IPS-20b (cell line): ENCODE results near the gene NACC1.

Experiments
- H3K27ac ChIP-seq: one replicate; pipeline ENCODE4 v1.5.1; 2013; ENCODE audit warnings: low read length
- H3K27me3 ChIP-seq: 2 replicates; pipeline ENCODE4 v1.6.1; 2013; ENCODE audit warnings: mild to moderate bottlenecking, low read length, inconsistent platforms; ENCODE audit not compliant: insufficient read depth
- H3K36me3 ChIP-seq: 2 replicates; pipeline ENCODE4 v1.6.1; 2013; ENCODE audit warnings: low read depth, mild to moderate bottlenecking, inconsistent platforms, low read length, moderate library complexity; ENCODE audit not compliant: insufficient read depth
- H3K4me1 ChIP-seq: 2 replicates; pipeline ENCODE4 v1.6.1; 2013; ENCODE audit warnings: mild to moderate bottlenecking, control low read depth, inconsistent platforms, low read length, moderate library complexity; ENCODE audit not compliant: insufficient read depth
- H3K4me3 ChIP-seq: 2 replicates; pipeline ENCODE4 v1.5.1; 2013; ENCODE audit warnings: mild to moderate bottlenecking, low read length, inconsistent platforms
- H3K9ac ChIP-seq: 2 replicates; pipeline ENCODE4 v1.6.1; 2013; ENCODE audit warnings: low read depth, mild to moderate bottlenecking, inconsistent platforms, low read length, moderate library complexity
- H3K9me3 ChIP-seq: 2 replicates; pipeline ENCODE4 v1.6.1; 2013; ENCODE audit warnings: mild to moderate bottlenecking, low read depth, low read length, inconsistent platforms; ENCODE audit not compliant: insufficient read depth

The NACC1 gene

DNA sequence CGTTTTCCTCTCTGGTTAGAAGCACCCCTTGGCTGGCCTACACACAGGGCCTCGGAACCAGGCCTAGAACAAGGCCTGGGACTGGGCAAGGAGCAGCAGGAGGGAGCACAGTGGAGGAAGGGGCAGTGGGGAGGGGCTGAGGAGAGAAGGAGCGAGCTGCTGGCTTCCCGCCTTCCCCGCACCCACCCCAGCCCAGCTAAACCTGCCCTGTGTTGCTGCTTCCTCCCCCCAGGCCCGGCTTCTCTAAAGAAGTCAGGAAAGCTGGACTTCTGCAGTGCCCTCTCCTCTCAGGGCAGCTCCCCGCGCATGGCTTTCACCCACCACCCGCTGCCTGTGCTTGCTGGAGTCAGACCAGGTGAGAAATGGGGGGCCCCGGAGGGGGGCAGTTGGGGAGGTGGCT, 39.7 kb upstream of the NACC1 start:
- no peaks in the 10 kb centered on the region for H3K9me3 ChIP-seq
- H3K4me1 ChIP-seq = peaks cover 17% of the 10 kb centered on the region
- no peak overlapping the region for H3K4me3 ChIP-seq
- H3K27ac ChIP-seq = no peak overlapping the region
- no peaks in the 10 kb centered on the region for H3K36me3 ChIP-seq
- H3K27me3 ChIP-seq = peaks cover 64% of the 10 kb centered on the region
- H3K9ac ChIP-seq = no peak overlapping the region

DNA sequence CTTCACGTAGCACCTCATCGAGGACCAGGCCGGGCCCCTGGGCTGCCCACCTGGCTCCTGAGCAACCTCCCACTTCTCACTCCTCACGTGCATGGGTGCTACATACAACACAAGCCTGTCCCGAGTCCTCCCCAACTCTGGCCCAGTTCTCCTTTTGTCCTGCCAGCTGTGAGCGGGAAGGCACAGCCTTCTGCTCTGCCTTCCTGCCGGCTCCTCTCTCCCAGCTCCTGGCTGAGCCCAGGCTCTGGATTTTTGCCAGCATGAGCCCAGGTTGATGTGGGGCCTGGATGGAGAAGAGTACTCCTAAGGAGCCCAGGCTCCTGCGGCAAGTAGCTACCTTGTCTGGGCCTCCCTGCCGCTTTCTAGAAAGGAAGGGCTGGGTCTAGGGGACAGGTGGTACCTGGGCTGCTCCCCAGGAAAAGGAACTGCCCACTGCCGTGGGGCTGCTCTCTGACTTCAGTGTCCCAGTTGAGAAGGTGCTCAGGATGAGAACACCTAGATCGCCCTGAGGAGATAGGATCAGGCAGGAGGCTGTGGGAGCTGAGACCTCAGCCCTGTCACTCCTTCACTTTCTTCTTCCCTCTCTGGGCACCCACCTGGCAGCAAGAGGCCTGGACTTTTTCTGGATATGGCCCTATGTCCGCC, 39.0 kb upstream of the NACC1 start:
- Histone ChIP-seq H3K4me1 (peaks cover 17% of the 10 kb centered on the region), H3K4me3 (no peak overlapping the region), H3K27ac (no peak overlapping the region), H3K9ac (no peak overlapping the region), H3K27me3 (peaks cover 70% of the 10 kb centered on the region), H3K9me3 (no peaks in the 10 kb centered on the region), H3K36me3 (no peaks in the 10 kb centered on the region)

DNA sequence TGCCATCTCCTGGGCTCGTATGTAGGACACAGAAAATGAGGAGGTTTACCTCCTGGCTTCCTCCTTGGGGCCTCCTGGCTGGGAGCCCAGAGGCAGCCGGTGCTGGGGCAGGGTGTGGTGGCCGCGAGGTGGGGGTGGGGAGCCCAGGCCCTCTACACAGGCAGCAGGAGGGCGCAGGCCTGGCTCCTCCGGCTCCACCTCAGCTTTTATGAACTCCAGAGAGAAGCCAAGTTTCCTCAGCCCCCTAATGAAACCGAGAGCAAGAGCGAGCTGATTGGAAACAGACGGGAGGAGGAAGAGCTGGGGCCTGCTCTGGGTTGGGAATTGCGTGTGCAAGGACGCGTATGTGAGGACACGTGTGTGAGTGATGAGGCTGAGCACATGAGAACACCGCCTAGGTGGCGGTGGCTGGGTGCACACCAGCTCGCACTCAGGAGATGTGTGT, 38.5 kb upstream of the NACC1 start:
- H3K27me3 ChIP-seq = peaks cover 71% of the 10 kb centered on the region
- no peaks in the 10 kb centered on the region for H3K36me3 ChIP-seq
- peaks cover 17% of the 10 kb centered on the region for H3K4me1 ChIP-seq
- no peak overlapping the region for H3K9ac ChIP-seq
- no peak overlapping the region for H3K27ac ChIP-seq
- H3K9me3 ChIP-seq = no peaks in the 10 kb centered on the region
- H3K4me3 ChIP-seq = no peak overlapping the region

DNA sequence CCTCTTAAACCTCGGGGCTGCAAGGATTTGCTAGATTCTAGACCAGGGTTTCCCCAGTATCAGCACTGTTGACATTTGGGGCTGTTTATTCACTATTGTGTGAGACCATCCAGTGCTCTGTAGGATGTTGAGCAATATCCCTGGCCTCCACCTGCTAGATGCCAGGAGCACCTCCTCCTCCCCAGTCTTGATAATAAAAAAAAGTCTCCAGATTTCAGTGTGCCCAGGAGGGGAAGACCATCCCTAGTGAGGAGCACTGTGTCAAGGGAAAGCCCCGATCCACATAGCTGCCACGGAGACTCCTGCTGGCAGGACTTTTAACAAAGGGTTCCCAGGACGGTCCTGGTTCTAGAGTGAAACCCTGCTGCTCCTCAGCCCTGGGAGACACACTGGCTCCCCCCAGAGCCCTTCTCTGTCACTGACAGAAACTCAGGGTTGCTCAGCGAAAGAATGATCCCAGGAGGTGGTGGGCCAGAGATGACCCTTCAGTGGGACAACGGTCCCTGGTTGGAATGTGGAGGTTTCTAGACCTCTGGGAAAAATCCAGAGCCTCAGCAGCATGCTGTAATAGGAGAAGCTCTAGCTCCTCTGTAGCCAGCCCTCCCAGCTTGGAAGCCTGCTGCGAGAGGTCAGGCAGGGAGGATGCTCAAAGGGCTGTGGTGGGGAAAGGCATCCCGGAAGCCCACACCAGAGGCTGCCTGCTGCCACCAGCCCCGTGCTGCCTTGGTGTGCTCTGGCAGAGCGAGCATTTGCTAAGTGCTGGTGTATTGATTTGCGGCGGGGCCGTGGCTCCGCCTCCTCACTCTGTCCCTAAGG, 35.7 kb upstream of the NACC1 start:
- Histone ChIP-seq H3K27ac (no peak overlapping the region), H3K27me3 (peaks cover 72% of the 10 kb centered on the region), H3K9ac (no peak overlapping the region)

DNA sequence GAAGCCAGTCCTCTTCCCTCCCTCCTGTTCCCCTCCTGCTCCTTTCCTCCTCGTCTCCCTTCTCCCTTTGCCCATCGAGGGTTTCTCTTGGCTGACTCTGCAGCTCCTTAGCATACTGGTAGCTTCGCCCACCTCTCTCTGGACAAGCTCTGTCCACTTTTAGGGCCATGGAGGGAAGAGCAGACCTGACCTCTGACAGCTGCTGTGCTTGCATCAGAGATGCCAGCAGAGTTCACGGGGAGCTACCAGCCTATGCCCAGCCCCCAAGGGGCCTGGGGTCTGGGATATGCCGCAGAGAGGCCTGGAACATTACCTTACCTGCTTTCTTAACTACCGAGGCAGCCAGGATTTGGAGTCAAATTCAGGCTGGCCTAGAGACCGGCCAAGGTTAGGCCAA, 35.1 kb upstream of the NACC1 start:
- Histone ChIP-seq H3K27ac (no peak overlapping the region), H3K9ac (no peak overlapping the region), H3K27me3 (peaks cover 66% of the 10 kb centered on the region), H3K4me3 (no peak overlapping the region), H3K4me1 (peaks cover 4% of the 10 kb centered on the region; the same call in 1 of the 2 replicates), H3K9me3 (no peaks in the 10 kb centered on the region), H3K36me3 (no peaks in the 10 kb centered on the region)

More for the DNA sequence above, 35.7 kb upstream of the NACC1 start:
- no peak overlapping the region for H3K4me3 ChIP-seq
- peaks cover 10% of the 10 kb centered on the region; the same call in 1 of the 2 replicates for H3K4me1 ChIP-seq
- no peaks in the 10 kb centered on the region for H3K36me3 ChIP-seq
- H3K9me3 ChIP-seq = no peaks in the 10 kb centered on the region

DNA sequence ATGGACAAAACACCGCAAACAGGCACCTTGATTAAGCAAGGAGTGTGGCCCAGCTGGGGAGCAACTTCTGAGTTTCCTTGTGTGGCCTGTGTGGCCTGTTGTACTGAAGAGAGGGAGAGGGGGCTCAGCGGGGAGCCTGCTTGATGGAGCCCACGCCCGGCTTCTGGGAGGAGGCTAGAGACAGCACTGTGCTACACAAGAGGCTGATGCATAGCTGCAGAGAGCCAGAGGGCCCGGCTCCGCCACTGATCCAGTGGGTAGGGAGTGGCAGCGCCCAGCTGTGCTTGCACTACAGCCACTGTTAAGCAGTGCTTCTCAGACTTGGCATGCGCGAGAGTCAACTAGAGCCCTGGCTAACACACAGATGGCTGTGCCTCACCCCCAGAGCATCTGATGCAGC, 34.4 kb upstream of the NACC1 start:
- H3K9me3 ChIP-seq = no peaks in the 10 kb centered on the region
- no peak overlapping the region for H3K27ac ChIP-seq
- no peak overlapping the region for H3K4me3 ChIP-seq
- H3K9ac ChIP-seq = no peak overlapping the region
- no peaks in the 10 kb centered on the region; the same call in 1 of the 2 replicates for H3K4me1 ChIP-seq
- peaks cover 60% of the 10 kb centered on the region for H3K27me3 ChIP-seq
- H3K36me3 ChIP-seq = no peaks in the 10 kb centered on the region

DNA sequence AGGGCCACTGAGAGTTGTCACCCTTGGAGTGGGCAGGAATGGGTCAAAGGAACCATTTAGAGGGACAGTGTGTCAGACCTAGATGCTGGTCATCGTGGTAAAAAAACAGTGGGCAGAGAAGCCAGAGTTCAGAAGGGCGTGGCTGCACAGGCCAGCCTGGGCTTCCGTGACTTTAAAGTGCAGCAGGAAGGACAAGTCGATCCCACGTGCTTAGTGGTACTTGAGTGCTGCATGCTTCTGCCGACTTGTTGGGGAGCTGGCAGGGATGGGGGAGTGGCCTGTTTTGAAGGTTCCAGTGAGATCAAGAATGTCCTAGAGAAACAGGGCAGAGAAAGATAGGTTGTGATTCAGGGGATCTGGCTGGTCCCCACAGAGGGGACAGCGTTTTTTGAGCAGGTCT, 32.4 kb upstream of the NACC1 start:
- no peaks in the 10 kb centered on the region for H3K9me3 ChIP-seq
- H3K9ac ChIP-seq = no peak overlapping the region
- peaks cover 63% of the 10 kb centered on the region for H3K27me3 ChIP-seq
- no peaks in the 10 kb centered on the region for H3K4me1 ChIP-seq
- H3K4me3 ChIP-seq = no peak overlapping the region
- H3K27ac ChIP-seq = no peak overlapping the region
- no peaks in the 10 kb centered on the region for H3K36me3 ChIP-seq

DNA sequence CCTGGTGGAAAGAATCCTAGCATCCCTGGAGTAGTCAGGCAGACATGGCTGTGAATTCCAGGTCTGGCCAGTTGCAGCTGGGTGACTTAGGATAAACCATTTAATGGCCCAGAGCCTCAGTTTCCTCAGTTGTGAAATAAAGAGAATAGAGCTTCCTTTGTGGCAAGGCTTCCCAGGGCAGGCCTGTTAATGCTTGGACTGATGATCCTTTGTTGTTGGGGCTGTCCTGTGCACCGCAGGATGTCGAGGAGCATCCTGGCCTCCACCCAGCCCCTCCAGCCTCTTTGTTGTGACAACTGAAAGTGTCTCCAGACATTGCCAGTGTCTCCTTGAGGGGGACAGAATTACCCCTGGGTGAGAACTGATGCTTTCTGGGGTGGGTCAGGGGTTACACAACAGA, 31.7 kb upstream of the NACC1 start:
- Histone ChIP-seq H3K9ac (no peak overlapping the region), H3K36me3 (no peaks in the 10 kb centered on the region), H3K27ac (no peak overlapping the region), H3K4me3 (no peak overlapping the region), H3K9me3 (no peaks in the 10 kb centered on the region), H3K27me3 (peaks cover 70% of the 10 kb centered on the region), H3K4me1 (no peaks in the 10 kb centered on the region)

DNA sequence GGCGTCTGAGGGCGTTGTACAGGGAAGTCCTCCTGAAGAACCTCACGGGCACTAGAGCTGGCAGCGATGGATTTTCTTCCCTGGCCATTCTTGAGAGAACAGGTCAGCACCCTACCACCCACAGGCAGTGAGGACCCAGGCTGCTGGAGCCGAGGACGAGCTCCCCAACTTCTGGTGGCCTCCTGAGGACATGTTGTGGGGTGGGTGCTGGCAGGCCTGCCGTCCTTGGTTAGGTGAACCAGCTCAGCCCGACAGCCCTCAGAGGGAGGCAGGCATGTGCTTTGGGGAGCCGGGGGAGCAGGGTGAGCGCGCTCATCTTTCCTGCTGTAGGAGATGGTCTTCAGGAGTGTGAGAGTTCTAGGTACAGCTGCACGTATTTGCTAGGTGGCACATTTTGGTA, 30.8 kb upstream of the NACC1 start:
- Histone ChIP-seq H3K36me3 (no peaks in the 10 kb centered on the region), H3K4me3 (no peak overlapping the region), H3K27me3 (peaks cover 72% of the 10 kb centered on the region), H3K27ac (no peak overlapping the region), H3K9me3 (no peaks in the 10 kb centered on the region), H3K4me1 (peaks cover 5% of the 10 kb centered on the region; the same call in 1 of the 2 replicates), H3K9ac (no peak overlapping the region)

DNA sequence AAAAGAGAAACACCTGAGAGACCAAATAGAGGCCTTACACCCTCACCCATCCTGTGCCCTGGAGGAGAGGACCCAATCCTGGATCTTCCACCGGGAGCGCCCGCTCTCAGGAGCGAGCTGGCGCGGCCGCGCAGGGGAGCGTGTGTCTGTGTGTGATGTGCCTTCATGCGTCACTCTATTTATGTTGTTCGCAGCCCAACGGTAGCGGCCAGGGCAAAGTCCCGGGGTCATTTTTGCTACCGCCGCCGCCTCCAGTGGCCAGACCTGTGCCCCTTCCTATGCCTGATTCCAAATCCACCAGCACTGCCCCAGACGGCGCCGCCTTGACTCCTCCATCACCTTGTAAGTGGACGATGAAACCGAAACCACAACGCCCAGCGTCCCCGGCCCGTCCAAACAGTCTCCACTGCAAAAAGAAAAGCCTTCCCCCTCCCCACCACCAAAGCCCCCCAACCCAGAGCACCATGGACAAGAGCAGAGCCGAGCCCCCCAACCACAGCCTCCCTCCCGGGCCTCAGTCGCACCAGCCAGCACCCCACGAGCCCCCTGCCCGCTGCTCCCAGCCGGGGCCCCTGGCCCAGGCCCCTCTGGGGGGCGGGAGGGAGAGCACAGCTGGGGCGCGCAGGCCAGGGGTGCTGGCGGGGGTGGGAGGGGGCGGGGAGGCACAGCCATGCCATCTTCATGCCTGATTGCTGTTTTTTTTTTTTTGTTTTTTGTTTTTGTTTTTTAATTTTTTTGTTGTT, 30.1 kb upstream of the NACC1 start:
- no peaks in the 10 kb centered on the region for H3K9me3 ChIP-seq
- no peak overlapping the region for H3K9ac ChIP-seq
- H3K4me1 ChIP-seq = peaks cover 5% of the 10 kb centered on the region; the same call in 1 of the 2 replicates
- no peak overlapping the region for H3K4me3 ChIP-seq
- peaks cover 74% of the 10 kb centered on the region for H3K27me3 ChIP-seq
- no peaks in the 10 kb centered on the region for H3K36me3 ChIP-seq
- no peak overlapping the region for H3K27ac ChIP-seq

DNA sequence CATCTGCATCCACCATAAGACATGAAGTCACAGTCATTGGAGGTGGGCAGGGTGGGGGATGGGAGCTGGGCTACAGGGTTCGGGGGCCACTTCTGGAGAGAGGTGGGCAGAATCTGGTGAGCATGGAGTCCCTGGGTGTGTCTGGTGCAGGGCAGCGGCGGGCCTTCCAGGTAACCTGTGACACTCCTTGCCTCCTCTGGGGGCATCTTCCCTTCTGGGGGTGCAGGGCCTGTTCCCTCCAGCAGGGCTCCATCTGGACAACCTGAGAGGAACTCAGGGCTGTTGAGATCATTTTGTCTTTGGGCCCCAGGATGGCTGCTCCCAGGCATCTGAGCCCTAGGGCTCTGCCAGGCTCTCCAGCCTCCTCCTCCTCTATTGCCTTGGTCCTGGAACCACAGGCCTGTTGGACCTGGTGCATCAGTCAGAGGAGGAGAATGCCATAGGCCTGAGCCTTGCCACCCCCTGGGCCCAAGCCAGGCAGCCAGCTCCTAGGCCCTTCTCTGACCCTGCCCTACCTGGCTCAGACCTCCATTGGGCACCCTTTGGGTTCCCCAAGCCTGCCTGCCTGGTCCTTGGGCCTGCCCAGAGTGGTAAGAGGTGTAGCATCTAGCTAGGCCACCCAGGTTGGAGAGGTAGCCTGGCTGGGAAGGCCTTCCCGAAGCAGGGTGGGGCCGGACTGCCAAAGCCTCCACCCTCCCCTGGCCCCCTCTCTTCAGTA, 28.8 kb upstream of the NACC1 start:
- H3K36me3 ChIP-seq = no peaks in the 10 kb centered on the region
- no peaks in the 10 kb centered on the region for H3K9me3 ChIP-seq
- H3K4me1 ChIP-seq = peaks cover 6% of the 10 kb centered on the region; the same call in 1 of the 2 replicates
- no peak overlapping the region for H3K4me3 ChIP-seq
- no peak overlapping the region for H3K9ac ChIP-seq
- H3K27ac ChIP-seq = no peak overlapping the region
- H3K27me3 ChIP-seq = peaks cover 76% of the 10 kb centered on the region
